PC-3 (cell line): ENCODE measurements around the gene RFT1. TPM values are rescaled to one million over a fixed set of nuclear protein-coding genes. Genes with fewer than 3 reads are reported as not detected.
A peak's percentile ranks its signal among the peaks of the same experiment; 100 is the strongest.

Source experiments
- ATAC-seq: fragments of 200-7000 bp; cut with Tn5 transposase; 2 replicates; pipeline ENCODE4 v1.9.1; 2020; ENCODE audit warnings: mild to moderate bottlenecking, moderate library complexity
- BruUV-seq: library from RNA; stranded (reverse); fragments of 400-500 nt; replicated peaks from 2 replicates; lab custom pipeline; 2021; lab: Mats Ljungman, UMichigan
- CTCF ChIA-PET: fragments of 300-600 bp; sonication (Branson Sonifier 250); formaldehyde crosslinking; loops from one replicate; lab custom pipeline; 2022; ENCODE audit warnings: antibody characterized with exemption; lab: Charles Lee
- POLR2A ChIA-PET: fragments of 300-600 bp; sonication (Branson Sonifier 250); formaldehyde crosslinking; loops from one replicate; lab custom pipeline; 2022; ENCODE audit warnings: antibody characterized with exemption; ENCODE audit not compliant: unreplicated experiment; lab: Charles Lee
- DNase-seq: peaks from one replicate; pipeline ENCODE4 v3.0.0-alpha.2; 2015
- H2AFZ ChIP-seq: fragments of 300-600 bp; sonication (generic); 2 replicates; pipeline ENCODE4 v1.6.0; 2016; ENCODE audit warnings: antibody characterized with exemption, low read length
- H3F3A ChIP-seq: fragments of 300-600 bp; sonication (generic); one replicate; pipeline ENCODE4 v1.6.0; 2017; ENCODE audit warnings: antibody characterized with exemption, low read length, control low read depth, mild to moderate bottlenecking; ENCODE audit not compliant: unreplicated experiment
- H3K27ac ChIP-seq: fragments of 300-600 bp; sonication (generic); 2 replicates; pipeline ENCODE4 v1.5.1; 2016; ENCODE audit warnings: mild to moderate bottlenecking, low read length
- H3K27me3 ChIP-seq: fragments of 300-600 bp; sonication (generic); 2 replicates; pipeline ENCODE4 v1.6.1; 2016; ENCODE audit warnings: low read length, mixed read lengths
- H3K36me3 ChIP-seq: fragments of 300-600 bp; sonication (generic); 2 replicates; pipeline ENCODE4 v1.6.1; 2016; ENCODE audit warnings: low read depth, mixed run types, low read length, mixed read lengths
- H3K4me1 ChIP-seq: fragments of 300-600 bp; sonication (generic); 2 replicates; pipeline ENCODE4 v1.5.1; 2016; ENCODE audit warnings: low read length; ENCODE audit not compliant: insufficient read depth
- H3K4me2 ChIP-seq: fragments of 300-600 bp; sonication (generic); 2 replicates; pipeline ENCODE4 v1.6.0; 2016; ENCODE audit warnings: low read length
- H3K4me3 ChIP-seq: fragments of 300-600 bp; sonication (generic); 2 replicates; pipeline ENCODE4 v1.5.1; 2016; ENCODE audit warnings: mild to moderate bottlenecking, low read length, mixed read lengths
- H3K79me2 ChIP-seq: fragments of 300-600 bp; sonication (generic); 2 replicates; pipeline ENCODE4 v1.6.1; 2017; ENCODE audit warnings: low read length, mixed read lengths
- H3K9ac ChIP-seq: fragments of 300-600 bp; sonication (generic); 2 replicates; pipeline ENCODE4 v1.6.0; 2016; ENCODE audit warnings: mild to moderate bottlenecking, low read length
- H3K9me2 ChIP-seq: fragments of 300-600 bp; sonication (generic); replicated peaks from 2 replicates; pipeline ENCODE4 v1.6.1; 2016; ENCODE audit warnings: mixed run types, low read length, mixed read lengths
- H3K9me3 ChIP-seq: fragments of 300-600 bp; sonication (generic); 2 replicates; pipeline ENCODE4 v1.6.1; 2016; ENCODE audit warnings: low read length, mixed read lengths
- H4K20me1 ChIP-seq: fragments of 300-600 bp; sonication (generic); 2 replicates; pipeline ENCODE4 v1.6.1; 2016; ENCODE audit warnings: low read length, mixed read lengths
- EZH2 ChIP-seq: fragments of 300-600 bp; sonication (generic); IDR thresholded peaks from one replicate; pipeline ENCODE4 v1.6.1; 2017; ENCODE audit warnings: antibody characterized with exemption, mild to moderate bottlenecking, low read length; ENCODE audit not compliant: unreplicated experiment
- EZH2phosphoT487 ChIP-seq: fragments of 300-600 bp; sonication (generic); IDR thresholded peaks from 2 replicates; pipeline ENCODE4 v1.6.1; 2018; ENCODE audit warnings: mild to moderate bottlenecking, antibody characterized with exemption, low read length, borderline replicate concordance
- intact Hi-C: fragments of 100-400 bp; cut with micrococcal nuclease; formaldehyde crosslinking; loops from 2 replicates; pipeline ENCODE4 v1.9.0; 2023
- total RNA-seq: library from RNA; depleted of rRNA; stranded (reverse); fragments of >200 nt; gene quantifications from 2 replicates; pipeline ENCODE4 v1.2.3, GENCODE V29; 2014
- TF ChIP-seq, protein P1 (sequence below): fragments of 300-600 bp; sonication (generic); conservative IDR thresholded peaks from 2 replicates; pipeline ENCODE4 v1.5.1; 2017; ENCODE audit warnings: antibody characterized with exemption, low read depth, mild to moderate bottlenecking, low read length

Gene RFT1
- total RNA-seq, 1 experiment from 2014 or later, result 24.6 TPM

- H3K4me3 ChIP-seq, result no peak overlapping the region
- peaks cover 68% of the 10 kb centered on the region for H3K4me1 ChIP-seq
- H3K9ac ChIP-seq, result no peak overlapping the region
- no TSS peak for BruUV-seq
- TF ChIP-seq, protein P1, sequence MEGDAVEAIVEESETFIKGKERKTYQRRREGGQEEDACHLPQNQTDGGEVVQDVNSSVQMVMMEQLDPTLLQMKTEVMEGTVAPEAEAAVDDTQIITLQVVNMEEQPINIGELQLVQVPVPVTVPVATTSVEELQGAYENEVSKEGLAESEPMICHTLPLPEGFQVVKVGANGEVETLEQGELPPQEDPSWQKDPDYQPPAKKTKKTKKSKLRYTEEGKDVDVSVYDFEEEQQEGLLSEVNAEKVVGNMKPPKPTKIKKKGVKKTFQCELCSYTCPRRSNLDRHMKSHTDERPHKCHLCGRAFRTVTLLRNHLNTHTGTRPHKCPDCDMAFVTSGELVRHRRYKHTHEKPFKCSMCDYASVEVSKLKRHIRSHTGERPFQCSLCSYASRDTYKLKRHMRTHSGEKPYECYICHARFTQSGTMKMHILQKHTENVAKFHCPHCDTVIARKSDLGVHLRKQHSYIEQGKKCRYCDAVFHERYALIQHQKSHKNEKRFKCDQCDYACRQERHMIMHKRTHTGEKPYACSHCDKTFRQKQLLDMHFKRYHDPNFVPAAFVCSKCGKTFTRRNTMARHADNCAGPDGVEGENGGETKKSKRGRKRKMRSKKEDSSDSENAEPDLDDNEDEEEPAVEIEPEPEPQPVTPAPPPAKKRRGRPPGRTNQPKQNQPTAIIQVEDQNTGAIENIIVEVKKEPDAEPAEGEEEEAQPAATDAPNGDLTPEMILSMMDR, result no peak
- no peaks in the 10 kb centered on the region for H3K27me3 ChIP-seq
- no peaks in the 10 kb centered on the region for H3K36me3 ChIP-seq
- ChIA-PET POLR2A (no interaction called here), CTCF (interaction anchor here (2.2 kb wide), 1 partner anchor 13 kb away, joined by 8 read pairs; no protein-coding TSS in a partner anchor)
- H3K9me2 ChIP-seq, result no peaks in the 10 kb centered on the region
- no peak overlapping the region for H2AFZ ChIP-seq
- no peak for DNase-seq
- no peaks in the 10 kb centered on the region for H3F3A ChIP-seq
- H3K4me2 ChIP-seq, result no peak overlapping the region
- intact Hi-C loops, result no loop called here
- no peaks in the 10 kb centered on the region for H4K20me1 ChIP-seq
- no peak for ATAC-seq
- no peaks in the 10 kb centered on the region for H3K9me3 ChIP-seq
- no peaks in the 10 kb centered on the region for H3K79me2 ChIP-seq
- no peak overlapping the region for H3K27ac ChIP-seq
Measured at GRCh38 chr3:53147151-53147902, 17.1 kb upstream of the RFT1 start.

DNA sequence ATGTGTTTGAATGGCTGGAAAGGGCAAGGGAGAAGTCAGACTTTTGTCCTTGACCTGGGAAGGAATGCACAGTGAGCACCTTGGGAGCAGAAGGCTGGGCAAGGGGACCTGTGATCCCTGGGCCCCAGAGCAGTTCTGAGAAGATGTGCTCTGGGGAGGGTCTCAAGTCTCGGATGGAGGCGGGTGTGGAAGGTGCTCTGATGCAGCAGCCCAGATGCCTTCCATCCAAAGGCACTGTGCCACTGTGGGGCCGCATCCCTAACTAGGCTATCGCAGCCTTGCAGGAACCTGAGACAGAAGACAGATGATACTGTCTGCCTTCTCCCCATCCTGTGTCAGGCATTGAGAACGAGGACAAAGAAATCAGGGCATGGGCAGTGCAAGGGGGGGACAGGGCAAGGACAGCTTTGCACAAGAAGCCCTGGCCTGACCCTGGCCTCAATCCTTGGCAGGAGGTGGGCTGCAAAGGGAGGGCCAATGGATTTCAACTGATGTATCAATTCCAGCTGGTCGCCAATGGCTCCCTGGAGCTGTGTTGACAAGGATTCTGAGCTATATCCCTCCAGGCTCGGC lies 16.2 kb upstream of the RFT1 start:
- no peak for ATAC-seq
- CTCF ChIA-PET, result interaction anchor here (0.7 to 2.2 kb wide), 3 partner anchors 12 to 74 kb away, joined by 3 to 8 read pairs (median 6); partner anchors contain the start of gene PRKCD

More for the DNA sequence above, 16.2 kb upstream of the RFT1 start:
- intact Hi-C loops, result no loop called here
- Histone ChIP-seq H3K27me3 (no peaks in the 10 kb centered on the region), H3K36me3 (no peaks in the 10 kb centered on the region), H4K20me1 (no peaks in the 10 kb centered on the region), H3K9me2 (no peaks in the 10 kb centered on the region), H3F3A (no peaks in the 10 kb centered on the region), H3K9me3 (no peaks in the 10 kb centered on the region), H3K4me2 (peak overlapping the region; percentile 77), H3K9ac (no peak overlapping the region), H3K27ac (peak overlapping the region; percentile 79), H3K4me3 (no peak overlapping the region), H3K4me1 (peaks cover 65% of the 10 kb centered on the region), H3K79me2 (no peaks in the 10 kb centered on the region), H2AFZ (no peak overlapping the region)
- no peak for DNase-seq
- POLR2A ChIA-PET, result no interaction called here
- BruUV-seq, result no TSS peak
- no peak for TF ChIP-seq EZH2
- TF ChIP-seq, protein P1, result no peak
- no peak for TF ChIP-seq EZH2phosphoT487
